H9 (cell line): Measurements from ENCODE around the gene KIRREL3. TPM values are rescaled to one million over a fixed set of nuclear protein-coding genes. Genes with fewer than 3 reads are reported as not detected.

ENCODE experiments used
- DNase-seq: peaks from one replicate; pipeline ENCODE4 v3.0.0-alpha.2; 2017
- H2AFZ ChIP-seq: one replicate; pipeline ENCODE4 v1.6.1; 2013; ENCODE audit warnings: mild to moderate bottlenecking, low read length, control low read depth, moderate library complexity
- H2AK5ac ChIP-seq: 2 replicates; pipeline ENCODE4 v1.6.1; 2013; ENCODE audit warnings: low read length, control low read depth, mixed read lengths; ENCODE audit not compliant: insufficient read length
- H2BK120ac ChIP-seq: one replicate; pipeline ENCODE4 v1.6.1; 2013; ENCODE audit warnings: low read depth, mild to moderate bottlenecking, low read length, control low read depth, inconsistent platforms; ENCODE audit not compliant: poor library complexity, severe bottlenecking
- H2BK12ac ChIP-seq: 2 replicates; pipeline ENCODE4 v1.6.1; 2013; ENCODE audit warnings: low read length, control low read depth, mixed read lengths, low read depth; ENCODE audit not compliant: insufficient read length
- H2BK15ac ChIP-seq: 2 replicates; pipeline ENCODE4 v1.6.1; 2013; ENCODE audit warnings: low read depth, low read length, control low read depth
- H2BK20ac ChIP-seq: one replicate; pipeline ENCODE4 v1.6.1; 2013; ENCODE audit warnings: low read depth, mild to moderate bottlenecking, low read length, control low read depth, inconsistent platforms; ENCODE audit not compliant: poor library complexity, severe bottlenecking
- H2BK5ac ChIP-seq: 2 replicates; pipeline ENCODE4 v1.6.1; 2013; ENCODE audit warnings: low read length, control low read depth, mixed read lengths; ENCODE audit not compliant: insufficient read length
- H3K14ac ChIP-seq: 2 replicates; pipeline ENCODE4 v1.6.1; 2013; ENCODE audit warnings: low read length, control low read depth; ENCODE audit not compliant: insufficient read depth
- H3K18ac ChIP-seq: 2 replicates; pipeline ENCODE4 v1.6.1; 2013; ENCODE audit warnings: low read depth, mild to moderate bottlenecking, mixed read lengths, low read length, control low read depth; ENCODE audit not compliant: insufficient read length
- H3K23ac ChIP-seq: 2 replicates; pipeline ENCODE4 v1.6.1; 2013; ENCODE audit warnings: low read length, control low read depth, mixed read lengths, low read depth; ENCODE audit not compliant: insufficient read length
- H3K23me2 ChIP-seq: 2 replicates; pipeline ENCODE4 v1.6.1; 2013; ENCODE audit warnings: low read depth, mild to moderate bottlenecking, mixed read lengths, low read length, control low read depth; ENCODE audit not compliant: insufficient read length, poor library complexity, severe bottlenecking
- H3K27ac ChIP-seq: 2 replicates; pipeline ENCODE4 v1.5.1; 2013; ENCODE audit warnings: low read length, control low read depth, mixed read lengths, low read depth; ENCODE audit not compliant: insufficient read length
- H3K27me3 ChIP-seq: 2 replicates; pipeline ENCODE4 v1.6.1; 2013; ENCODE audit warnings: low read length, control low read depth, inconsistent platforms; ENCODE audit not compliant: insufficient read depth
- H3K4ac ChIP-seq: 2 replicates; pipeline ENCODE4 v1.6.1; 2013; ENCODE audit warnings: low read depth, mild to moderate bottlenecking, control low read depth, inconsistent platforms, low read length, moderate library complexity
- H3K4me1 ChIP-seq: 2 replicates; pipeline ENCODE4 v1.6.1; 2013; ENCODE audit warnings: low read length, control low read depth, inconsistent platforms; ENCODE audit not compliant: insufficient read depth
- H3K4me2 ChIP-seq: 2 replicates; pipeline ENCODE4 v1.6.1; 2013; ENCODE audit warnings: low read length, control low read depth, mixed read lengths; ENCODE audit not compliant: insufficient read length, insufficient read depth
- H3K56ac ChIP-seq: 2 replicates; pipeline ENCODE4 v1.6.1; 2013; ENCODE audit warnings: low read depth, mild to moderate bottlenecking, mixed read lengths, low read length, control low read depth; ENCODE audit not compliant: insufficient read length
- H3K79me1 ChIP-seq: 2 replicates; pipeline ENCODE4 v1.6.1; 2013; ENCODE audit warnings: low read depth, mild to moderate bottlenecking, moderate library complexity, low read length, control low read depth, inconsistent platforms; ENCODE audit not compliant: insufficient read depth, poor library complexity, severe bottlenecking
- H3K79me2 ChIP-seq: 2 replicates; pipeline ENCODE4 v1.6.1; 2013; ENCODE audit warnings: low read length, control low read depth, inconsistent platforms; ENCODE audit not compliant: insufficient read depth
- H3K9ac ChIP-seq: 2 replicates; pipeline ENCODE4 v1.6.1; 2013; ENCODE audit warnings: low read length, control low read depth, mixed read lengths; ENCODE audit not compliant: insufficient read length; ENCODE audit errors: extremely low read depth
- H3K9me3 ChIP-seq: one replicate; pipeline ENCODE4 v1.6.1; 2013; ENCODE audit warnings: low read depth, low read length, inconsistent platforms; ENCODE audit not compliant: control insufficient read depth
- H3T11ph ChIP-seq: one replicate; pipeline ENCODE4 v1.6.1; 2013; ENCODE audit warnings: mild to moderate bottlenecking, low read length, control low read depth, inconsistent platforms
- H4K20me1 ChIP-seq: one replicate; pipeline ENCODE4 v1.6.1; 2013; ENCODE audit not compliant: control insufficient read depth, insufficient read length, insufficient read depth
- H4K5ac ChIP-seq: 2 replicates; pipeline ENCODE4 v1.6.1; 2013; ENCODE audit warnings: low read depth, mild to moderate bottlenecking, mixed read lengths, low read length, control low read depth; ENCODE audit not compliant: insufficient read length
- H4K8ac ChIP-seq: replicated peaks from 2 replicates; pipeline ENCODE4 v1.6.1; 2013; ENCODE audit warnings: low read length, control low read depth, mixed read lengths, low read depth; ENCODE audit not compliant: insufficient read length
- H4K91ac ChIP-seq: 2 replicates; pipeline ENCODE4 v1.6.1; 2013; ENCODE audit warnings: low read depth, mild to moderate bottlenecking, moderate library complexity, mixed read lengths, low read length, control low read depth; ENCODE audit not compliant: insufficient read length
- H3K27ac Mint-ChIP-seq, 3 experiments: 2 replicates in 2 of 3; 3 replicates in 1 of 3; pipeline ENCODE4 v1.8.0; 2020 to 2021; ENCODE audit warnings: mixed read lengths in 3 of 3, mild to moderate bottlenecking in 1 of 3, moderate library complexity in 1 of 3
- H3K27me3 Mint-ChIP-seq: 2 replicates; pipeline ENCODE4 v1.8.0; 2021; ENCODE audit warnings: low read depth, mild to moderate bottlenecking, moderate library complexity, mixed read lengths
- H3K36me3 Mint-ChIP-seq, 3 experiments: 2 replicates in 2 of 3; 3 replicates in 1 of 3; pipeline ENCODE4 v1.8.0; 2020 to 2021; ENCODE audit warnings: low read depth in 3 of 3, mixed read lengths in 3 of 3; ENCODE audit not compliant: insufficient read depth in 1 of 3
- H3K4me1 Mint-ChIP-seq, 2 experiments: 2 replicates each; pipeline ENCODE4 v1.8.0; 2020; ENCODE audit warnings: mixed read lengths in 2 of 2
- H3K4me3 Mint-ChIP-seq, 2 experiments: 2 replicates in 1 of 2; 3 replicates in 1 of 2; pipeline ENCODE4 v1.8.0; 2020 to 2021; ENCODE audit warnings: mild to moderate bottlenecking in 2 of 2, mixed read lengths in 2 of 2, moderate library complexity in 1 of 2
- H3K9me3 Mint-ChIP-seq, 2 experiments: 2 replicates in 1 of 2; 3 replicates in 1 of 2; pipeline ENCODE4 v1.8.0; 2020; ENCODE audit warnings: mild to moderate bottlenecking in 2 of 2, mixed read lengths in 2 of 2, moderate library complexity in 1 of 2
- WGBS: extraction: QIAGEN DNeasy Blood & Tissue Kit; methylation state at CpG from one replicate; pipeline ENCODE4 v1.1.7; 2013; ENCODE audit warnings: missing lambda C conversion rate, low lambda C conversion rate, mixed read lengths; ENCODE audit not compliant: insufficient read length; ENCODE audit errors: extremely low coverage; 5-methylcytosine and 5-hydroxymethylcytosine counted together
- total RNA-seq: library from RNA; stranded (reverse); gene quantifications from 2 replicates; pipeline ENCODE4 v1.2.1, GENCODE V29; 2021
- TF ChIP-seq, protein P1 (sequence below): fragments of 200-600 bp; sonication (generic); conservative IDR thresholded peaks from 3 replicates; pipeline ENCODE4 v1.8.0; 2021; ENCODE audit warnings: antibody characterized with exemption, mild to moderate bottlenecking

KIRREL3 gene
- total RNA-seq, 1 experiment from 2014 or later, result 0.17 TPM

DNA sequence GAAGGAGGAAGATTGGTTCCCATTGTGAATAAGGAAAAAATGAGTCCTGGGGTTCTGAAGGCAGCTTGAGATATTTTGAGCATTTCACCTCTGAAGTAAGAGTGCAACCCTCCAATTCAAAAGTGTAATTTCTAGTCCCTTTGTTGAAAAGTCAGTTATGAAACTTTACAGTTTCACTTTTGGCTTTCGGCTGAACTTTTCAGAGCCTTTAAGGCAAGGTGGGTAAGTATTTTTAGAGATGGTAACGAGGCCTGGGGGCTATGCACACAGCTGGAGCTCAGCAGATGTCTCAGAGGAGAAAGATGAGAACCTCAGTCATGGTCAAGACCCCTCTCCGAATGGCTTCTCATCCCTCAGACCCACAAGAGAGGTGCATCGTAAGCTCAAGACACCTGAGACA is 267.6 kb downstream of the KIRREL3 start:
- Histone ChIP-seq H3K4ac (no peak overlapping the region), H2AFZ (no peak overlapping the region), H4K20me1 (no peaks in the 10 kb centered on the region), H3K18ac (no peak overlapping the region), H3K23ac (no peak overlapping the region), H3K27me3 (no peaks in the 10 kb centered on the region), H4K8ac (no peak overlapping the region), H3K56ac (no peak overlapping the region), H3K79me1 (no peaks in the 10 kb centered on the region), H4K5ac (no peak overlapping the region), H2AK5ac (no peak overlapping the region), H2BK12ac (no peak overlapping the region), H3K9ac (no peak overlapping the region), H3K79me2 (no peaks in the 10 kb centered on the region), H2BK5ac (no peak overlapping the region), H2BK120ac (no peak overlapping the region), H3K4me2 (no peak overlapping the region), H3K23me2 (no peaks in the 10 kb centered on the region), H3K9me3 (no peaks in the 10 kb centered on the region), H3T11ph (no peak overlapping the region), H3K4me1 (no peaks in the 10 kb centered on the region; the same call in 1 of the 2 replicates), H3K14ac (no peak overlapping the region), H2BK20ac (no peak overlapping the region), H2BK15ac (no peak overlapping the region), H4K91ac (no peak overlapping the region), H3K27ac (no peak overlapping the region)
- peak overlapping the region in 1 of 3 experiments; percentile 53; a peak in 1 of 7 replicates for H3K27ac Mint-ChIP-seq
- no peak overlapping the region for H3K4me3 Mint-ChIP-seq
- no peak for DNase-seq
- H3K27me3 Mint-ChIP-seq, result peaks cover 26% of the 10 kb centered on the region
- peaks cover 7 to 20% of the 10 kb centered on the region in 2 experiments for H3K4me1 Mint-ChIP-seq
- peaks cover 0 to 3% of the 10 kb centered on the region in 2 experiments; a peak in 2 of 5 replicates for H3K9me3 Mint-ChIP-seq
- TF ChIP-seq, protein P1, sequence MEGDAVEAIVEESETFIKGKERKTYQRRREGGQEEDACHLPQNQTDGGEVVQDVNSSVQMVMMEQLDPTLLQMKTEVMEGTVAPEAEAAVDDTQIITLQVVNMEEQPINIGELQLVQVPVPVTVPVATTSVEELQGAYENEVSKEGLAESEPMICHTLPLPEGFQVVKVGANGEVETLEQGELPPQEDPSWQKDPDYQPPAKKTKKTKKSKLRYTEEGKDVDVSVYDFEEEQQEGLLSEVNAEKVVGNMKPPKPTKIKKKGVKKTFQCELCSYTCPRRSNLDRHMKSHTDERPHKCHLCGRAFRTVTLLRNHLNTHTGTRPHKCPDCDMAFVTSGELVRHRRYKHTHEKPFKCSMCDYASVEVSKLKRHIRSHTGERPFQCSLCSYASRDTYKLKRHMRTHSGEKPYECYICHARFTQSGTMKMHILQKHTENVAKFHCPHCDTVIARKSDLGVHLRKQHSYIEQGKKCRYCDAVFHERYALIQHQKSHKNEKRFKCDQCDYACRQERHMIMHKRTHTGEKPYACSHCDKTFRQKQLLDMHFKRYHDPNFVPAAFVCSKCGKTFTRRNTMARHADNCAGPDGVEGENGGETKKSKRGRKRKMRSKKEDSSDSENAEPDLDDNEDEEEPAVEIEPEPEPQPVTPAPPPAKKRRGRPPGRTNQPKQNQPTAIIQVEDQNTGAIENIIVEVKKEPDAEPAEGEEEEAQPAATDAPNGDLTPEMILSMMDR, result no peak
- H3K36me3 Mint-ChIP-seq, result peaks cover 0 to 4% (median 3%) of the 10 kb centered on the region in 3 experiments; a peak in 3 of 7 replicates
- WGBS, result no CpG with 5 or more reads among the region's 4 CpGs
